ENCODE data around the gene PADI4. TPM values are rescaled to one million over a fixed set of nuclear protein-coding genes. Genes with fewer than 3 reads are reported as not detected.

PADI4 gene
- total RNA-seq, 1 experiment from 2014 or later = 0.26 TPM

DNA sequence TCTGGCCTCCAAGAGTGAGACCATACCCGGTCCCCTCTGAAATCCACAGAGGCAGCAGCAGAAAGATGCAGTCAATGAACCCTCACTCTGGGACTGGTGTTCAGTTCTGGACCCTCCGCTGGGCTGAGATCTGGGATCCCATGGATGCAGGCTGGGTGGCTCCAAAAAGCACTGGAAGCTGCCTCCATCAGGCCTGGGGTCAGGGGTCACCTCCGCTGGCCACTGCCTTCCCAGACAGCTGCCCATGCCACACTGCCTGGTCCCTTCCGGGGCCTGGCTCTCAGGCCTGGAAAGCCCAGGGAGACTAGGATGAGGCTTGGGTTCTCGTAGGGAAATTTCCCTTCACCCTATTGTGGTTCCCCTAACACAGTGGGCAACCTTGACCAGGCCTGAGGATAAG lies 21.4 kb upstream of the PADI4 start:
- Mint-ChIP-seq H3K36me3 (no peaks in the 10 kb centered on the region), H3K4me1 (no peaks in the 10 kb centered on the region), H3K27ac (no peak overlapping the region), H3K27me3 (ENCODE audit: low read depth) (peaks cover 2% of the 10 kb centered on the region; the same call in 1 of the 2 replicates), H3K9me3 (0 out of 2 replicates have a peak, but pooled peaks cover 3% of the 10 kb centered on the region), H3K4me3 (no peak overlapping the region)
- TF ChIP-seq, protein P1, sequence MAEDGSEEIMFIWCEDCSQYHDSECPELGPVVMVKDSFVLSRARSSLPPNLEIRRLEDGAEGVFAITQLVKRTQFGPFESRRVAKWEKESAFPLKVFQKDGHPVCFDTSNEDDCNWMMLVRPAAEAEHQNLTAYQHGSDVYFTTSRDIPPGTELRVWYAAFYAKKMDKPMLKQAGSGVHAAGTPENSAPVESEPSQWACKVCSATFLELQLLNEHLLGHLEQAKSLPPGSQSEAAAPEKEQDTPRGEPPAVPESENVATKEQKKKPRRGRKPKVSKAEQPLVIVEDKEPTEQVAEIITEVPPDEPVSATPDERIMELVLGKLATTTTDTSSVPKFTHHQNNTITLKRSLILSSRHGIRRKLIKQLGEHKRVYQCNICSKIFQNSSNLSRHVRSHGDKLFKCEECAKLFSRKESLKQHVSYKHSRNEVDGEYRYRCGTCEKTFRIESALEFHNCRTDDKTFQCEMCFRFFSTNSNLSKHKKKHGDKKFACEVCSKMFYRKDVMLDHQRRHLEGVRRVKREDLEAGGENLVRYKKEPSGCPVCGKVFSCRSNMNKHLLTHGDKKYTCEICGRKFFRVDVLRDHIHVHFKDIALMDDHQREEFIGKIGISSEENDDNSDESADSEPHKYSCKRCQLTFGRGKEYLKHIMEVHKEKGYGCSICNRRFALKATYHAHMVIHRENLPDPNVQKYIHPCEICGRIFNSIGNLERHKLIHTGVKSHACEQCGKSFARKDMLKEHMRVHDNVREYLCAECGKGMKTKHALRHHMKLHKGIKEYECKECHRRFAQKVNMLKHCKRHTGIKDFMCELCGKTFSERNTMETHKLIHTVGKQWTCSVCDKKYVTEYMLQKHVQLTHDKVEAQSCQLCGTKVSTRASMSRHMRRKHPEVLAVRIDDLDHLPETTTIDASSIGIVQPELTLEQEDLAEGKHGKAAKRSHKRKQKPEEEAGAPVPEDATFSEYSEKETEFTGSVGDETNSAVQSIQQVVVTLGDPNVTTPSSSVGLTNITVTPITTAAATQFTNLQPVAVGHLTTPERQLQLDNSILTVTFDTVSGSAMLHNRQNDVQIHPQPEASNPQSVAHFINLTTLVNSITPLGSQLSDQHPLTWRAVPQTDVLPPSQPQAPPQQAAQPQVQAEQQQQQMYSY (CRISPR knock-in tag; IDR thresholded peaks at IDR 0.05) = no peak
- TF ChIP-seq CREM (CRISPR knock-in tag; IDR thresholded peaks at IDR 0.05) (no peak), TEAD1 (CRISPR knock-in tag; IDR thresholded peaks at IDR 0.05) (no peak), GRHL2 (CRISPR knock-in tag; IDR thresholded peaks at IDR 0.05; ENCODE audit: insufficient replicate concordance, severe bottlenecking) (no peak), ZNF396 (CRISPR knock-in tag; IDR thresholded peaks at IDR 0.05; ENCODE audit: borderline replicate concordance) (no peak), PRRX2 (CRISPR knock-in tag; IDR thresholded peaks at IDR 0.05) (no peak), TCF7 (CRISPR knock-in tag; IDR thresholded peaks at IDR 0.05; ENCODE audit: low read depth) (no peak), RELA (CRISPR knock-in tag; IDR thresholded peaks at IDR 0.05; ENCODE audit: borderline replicate concordance) (no peak)
- TF ChIP-seq, protein P2, sequence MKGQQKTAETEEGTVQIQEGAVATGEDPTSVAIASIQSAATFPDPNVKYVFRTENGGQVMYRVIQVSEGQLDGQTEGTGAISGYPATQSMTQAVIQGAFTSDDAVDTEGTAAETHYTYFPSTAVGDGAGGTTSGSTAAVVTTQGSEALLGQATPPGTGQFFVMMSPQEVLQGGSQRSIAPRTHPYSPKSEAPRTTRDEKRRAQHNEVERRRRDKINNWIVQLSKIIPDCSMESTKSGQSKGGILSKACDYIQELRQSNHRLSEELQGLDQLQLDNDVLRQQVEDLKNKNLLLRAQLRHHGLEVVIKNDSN (CRISPR knock-in tag; IDR thresholded peaks at IDR 0.05) = no peak
- TF ChIP-seq, protein P3, sequence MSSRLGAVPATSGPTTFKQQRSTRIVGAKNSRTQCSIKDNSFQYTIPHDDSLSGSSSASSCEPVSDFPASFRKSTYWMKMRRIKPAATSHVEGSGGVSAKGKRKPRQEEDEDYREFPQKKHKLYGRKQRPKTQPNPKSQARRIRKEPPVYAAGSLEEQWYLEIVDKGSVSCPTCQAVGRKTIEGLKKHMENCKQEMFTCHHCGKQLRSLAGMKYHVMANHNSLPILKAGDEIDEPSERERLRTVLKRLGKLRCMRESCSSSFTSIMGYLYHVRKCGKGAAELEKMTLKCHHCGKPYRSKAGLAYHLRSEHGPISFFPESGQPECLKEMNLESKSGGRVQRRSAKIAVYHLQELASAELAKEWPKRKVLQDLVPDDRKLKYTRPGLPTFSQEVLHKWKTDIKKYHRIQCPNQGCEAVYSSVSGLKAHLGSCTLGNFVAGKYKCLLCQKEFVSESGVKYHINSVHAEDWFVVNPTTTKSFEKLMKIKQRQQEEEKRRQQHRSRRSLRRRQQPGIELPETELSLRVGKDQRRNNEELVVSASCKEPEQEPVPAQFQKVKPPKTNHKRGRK (CRISPR knock-in tag; IDR thresholded peaks at IDR 0.05; ENCODE audit: borderline replicate concordance) = no peak
- TF ChIP-seq, protein P4, sequence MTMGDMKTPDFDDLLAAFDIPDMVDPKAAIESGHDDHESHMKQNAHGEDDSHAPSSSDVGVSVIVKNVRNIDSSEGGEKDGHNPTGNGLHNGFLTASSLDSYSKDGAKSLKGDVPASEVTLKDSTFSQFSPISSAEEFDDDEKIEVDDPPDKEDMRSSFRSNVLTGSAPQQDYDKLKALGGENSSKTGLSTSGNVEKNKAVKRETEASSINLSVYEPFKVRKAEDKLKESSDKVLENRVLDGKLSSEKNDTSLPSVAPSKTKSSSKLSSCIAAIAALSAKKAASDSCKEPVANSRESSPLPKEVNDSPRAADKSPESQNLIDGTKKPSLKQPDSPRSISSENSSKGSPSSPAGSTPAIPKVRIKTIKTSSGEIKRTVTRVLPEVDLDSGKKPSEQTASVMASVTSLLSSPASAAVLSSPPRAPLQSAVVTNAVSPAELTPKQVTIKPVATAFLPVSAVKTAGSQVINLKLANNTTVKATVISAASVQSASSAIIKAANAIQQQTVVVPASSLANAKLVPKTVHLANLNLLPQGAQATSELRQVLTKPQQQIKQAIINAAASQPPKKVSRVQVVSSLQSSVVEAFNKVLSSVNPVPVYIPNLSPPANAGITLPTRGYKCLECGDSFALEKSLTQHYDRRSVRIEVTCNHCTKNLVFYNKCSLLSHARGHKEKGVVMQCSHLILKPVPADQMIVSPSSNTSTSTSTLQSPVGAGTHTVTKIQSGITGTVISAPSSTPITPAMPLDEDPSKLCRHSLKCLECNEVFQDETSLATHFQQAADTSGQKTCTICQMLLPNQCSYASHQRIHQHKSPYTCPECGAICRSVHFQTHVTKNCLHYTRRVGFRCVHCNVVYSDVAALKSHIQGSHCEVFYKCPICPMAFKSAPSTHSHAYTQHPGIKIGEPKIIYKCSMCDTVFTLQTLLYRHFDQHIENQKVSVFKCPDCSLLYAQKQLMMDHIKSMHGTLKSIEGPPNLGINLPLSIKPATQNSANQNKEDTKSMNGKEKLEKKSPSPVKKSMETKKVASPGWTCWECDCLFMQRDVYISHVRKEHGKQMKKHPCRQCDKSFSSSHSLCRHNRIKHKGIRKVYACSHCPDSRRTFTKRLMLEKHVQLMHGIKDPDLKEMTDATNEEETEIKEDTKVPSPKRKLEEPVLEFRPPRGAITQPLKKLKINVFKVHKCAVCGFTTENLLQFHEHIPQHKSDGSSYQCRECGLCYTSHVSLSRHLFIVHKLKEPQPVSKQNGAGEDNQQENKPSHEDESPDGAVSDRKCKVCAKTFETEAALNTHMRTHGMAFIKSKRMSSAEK (CRISPR knock-in tag; IDR thresholded peaks at IDR 0.05; ENCODE audit: borderline replicate concordance) = no peak
- ATAC-seq (no peak), DNase-seq (ENCODE audit: low spot score) (no peak)
- POLR2A ChIA-PET = no interaction called here
- CTCF ChIA-PET = no interaction called here

DNA sequence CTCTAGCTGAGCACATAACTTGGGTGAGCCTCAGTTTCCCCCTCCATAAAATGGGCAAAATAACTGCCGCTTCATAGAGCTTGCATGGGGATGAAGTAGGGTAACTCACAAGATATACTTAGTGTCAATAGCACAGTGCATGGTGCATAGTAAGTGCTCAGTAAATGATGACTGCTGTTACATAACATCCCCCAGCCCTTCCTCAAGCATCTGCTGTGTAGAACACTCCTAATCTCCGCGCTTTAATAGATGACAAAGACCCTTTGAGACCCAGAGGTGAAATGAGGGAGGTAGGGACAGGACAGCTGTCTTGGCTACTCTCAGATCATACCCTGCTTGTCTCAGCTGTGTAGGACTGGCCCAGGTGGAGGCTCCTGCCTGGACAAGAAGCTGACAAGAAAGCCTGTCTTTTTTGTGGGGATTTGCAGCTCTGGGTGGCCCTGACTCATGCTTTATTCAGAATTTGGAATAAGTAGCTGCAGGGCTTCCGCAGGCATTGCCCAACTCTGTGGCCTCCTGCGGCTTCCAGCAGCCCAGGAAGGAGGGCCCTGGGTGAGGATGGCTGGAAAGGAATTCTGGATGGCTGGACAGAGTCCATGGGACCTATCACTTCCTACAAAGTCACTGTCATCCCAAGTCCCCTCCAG lies 20.7 kb upstream of the PADI4 start:
- no peak for DNase-seq (ENCODE audit: low spot score)
- Mint-ChIP-seq H3K27ac (no peak overlapping the region), H3K4me3 (no peak overlapping the region), H3K9me3 (0 out of 2 replicates have a peak, but pooled peaks cover 3% of the 10 kb centered on the region), H3K4me1 (no peaks in the 10 kb centered on the region), H3K36me3 (no peaks in the 10 kb centered on the region), H3K27me3 (ENCODE audit: low read depth) (peaks cover 2% of the 10 kb centered on the region; the same call in 1 of the 2 replicates)
- ATAC-seq = no peak
- ChIA-PET POLR2A (no interaction called here), CTCF (interaction anchor here (1.0 kb wide), 1 partner anchor 169 kb away, joined by 3 read pairs; no protein-coding TSS in a partner anchor)
- TF ChIP-seq, protein P4 (CRISPR knock-in tag; IDR thresholded peaks at IDR 0.05; ENCODE audit: borderline replicate concordance) = no peak
- no peak for TF ChIP-seq MXD4 (CRISPR knock-in tag; IDR thresholded peaks at IDR 0.05; ENCODE audit: borderline replicate concordance)
- TF ChIP-seq, protein P2 (CRISPR knock-in tag; IDR thresholded peaks at IDR 0.05) = no peak
- no peak for TF ChIP-seq GTF2I (CRISPR knock-in tag; conservative IDR thresholded peaks at IDR 0.05)
- TF ChIP-seq OVOL2 (CRISPR knock-in tag; IDR thresholded peaks at IDR 0.05; ENCODE audit: borderline replicate concordance) = no peak
- TF ChIP-seq, protein P5, sequence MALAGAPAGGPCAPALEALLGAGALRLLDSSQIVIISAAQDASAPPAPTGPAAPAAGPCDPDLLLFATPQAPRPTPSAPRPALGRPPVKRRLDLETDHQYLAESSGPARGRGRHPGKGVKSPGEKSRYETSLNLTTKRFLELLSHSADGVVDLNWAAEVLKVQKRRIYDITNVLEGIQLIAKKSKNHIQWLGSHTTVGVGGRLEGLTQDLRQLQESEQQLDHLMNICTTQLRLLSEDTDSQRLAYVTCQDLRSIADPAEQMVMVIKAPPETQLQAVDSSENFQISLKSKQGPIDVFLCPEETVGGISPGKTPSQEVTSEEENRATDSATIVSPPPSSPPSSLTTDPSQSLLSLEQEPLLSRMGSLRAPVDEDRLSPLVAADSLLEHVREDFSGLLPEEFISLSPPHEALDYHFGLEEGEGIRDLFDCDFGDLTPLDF (CRISPR knock-in tag; IDR thresholded peaks at IDR 0.05) = no peak
- TF ChIP-seq PRRX2 (CRISPR knock-in tag; IDR thresholded peaks at IDR 0.05) = no peak
